Activated CD8-positive, alpha-beta memory T cell treated with anti-CD3 and anti-CD28 coated beads, Interleukin-2, amount 50 U/mL, for 1 hour (primary cell): ENCODE data around the gene PDZRN3.
"Not testable (repeated sequence)": the region's sequence is repeated elsewhere in the genome, so short reads cannot be mapped to it uniquely, and the experiment has no call there.

Source experiments
- DNase-seq: peaks from one replicate; pipeline ENCODE4 v3.0.0-alpha.2; 2020; ENCODE audit errors: extremely low read depth

The PDZRN3 gene

DNA sequence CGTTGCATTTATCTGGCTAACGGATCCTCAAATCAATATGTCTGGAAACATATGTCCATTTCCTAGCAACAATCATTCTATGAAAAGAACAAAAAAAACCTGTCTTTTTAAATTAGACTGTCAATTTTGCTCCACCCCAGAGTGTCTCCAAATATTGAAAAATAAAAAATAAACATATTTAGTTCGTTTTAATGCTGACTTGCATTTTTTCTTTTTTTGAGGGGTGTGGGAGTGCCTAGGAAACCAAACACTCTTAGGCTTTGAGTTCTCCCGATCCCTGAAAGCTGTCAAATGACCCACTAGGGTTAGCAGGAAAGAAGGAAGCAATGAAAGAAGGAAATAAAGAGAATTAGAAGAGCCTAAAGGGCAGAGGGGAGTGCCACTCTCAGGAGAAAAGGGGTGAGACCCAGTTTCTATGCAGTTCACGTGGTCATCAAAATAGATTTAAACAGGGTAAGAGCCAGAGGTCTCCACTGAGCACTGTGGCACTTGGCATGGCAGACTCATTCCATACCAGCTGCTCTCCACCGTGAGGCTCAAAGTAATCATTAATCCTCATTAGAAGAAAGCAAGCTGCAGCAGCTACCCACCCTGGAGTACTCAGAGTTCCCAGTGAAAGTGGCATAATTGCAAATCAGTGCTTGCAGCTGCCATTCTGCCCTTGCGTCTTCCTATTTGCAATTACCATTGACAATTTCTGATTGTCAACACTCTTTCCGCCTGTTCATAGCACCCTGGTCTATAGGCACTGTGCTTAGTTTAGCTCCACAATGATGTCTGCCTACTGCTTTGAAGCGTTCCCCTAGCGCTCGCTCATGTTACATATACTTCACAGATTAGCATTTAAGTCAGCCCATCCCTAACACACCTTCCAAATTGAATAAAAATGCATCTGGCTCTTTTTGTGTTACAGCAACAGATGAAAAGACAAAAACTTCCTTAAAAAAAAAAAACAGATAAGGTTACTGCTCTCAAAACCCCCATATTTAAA, 32.3 kb downstream of the PDZRN3 start:
- DNase-seq = no peak

DNA sequence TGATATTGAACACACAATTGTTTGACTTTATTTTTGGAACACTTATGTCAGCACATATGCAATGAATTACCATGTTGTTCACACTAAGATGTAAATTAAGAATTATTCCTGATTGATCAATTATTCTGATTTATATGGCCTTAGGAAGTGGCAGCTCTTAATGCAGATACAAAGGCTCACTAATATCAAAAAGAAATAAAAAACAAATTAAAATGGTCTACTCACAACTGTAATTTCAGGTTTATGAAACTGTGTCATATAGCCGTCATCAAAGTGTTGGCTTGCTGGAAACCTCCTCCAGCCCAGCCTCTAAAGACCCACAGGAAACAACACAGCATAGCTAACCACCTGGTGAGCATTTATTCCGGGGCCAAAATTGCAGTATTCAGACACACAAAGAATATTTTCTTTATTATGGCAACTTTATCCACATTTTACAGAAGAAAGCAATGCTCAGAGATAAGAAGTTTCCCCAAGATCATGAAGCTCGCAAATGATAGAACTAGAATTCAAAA, 33.4 kb downstream of the PDZRN3 start:
- no peak for DNase-seq

DNA sequence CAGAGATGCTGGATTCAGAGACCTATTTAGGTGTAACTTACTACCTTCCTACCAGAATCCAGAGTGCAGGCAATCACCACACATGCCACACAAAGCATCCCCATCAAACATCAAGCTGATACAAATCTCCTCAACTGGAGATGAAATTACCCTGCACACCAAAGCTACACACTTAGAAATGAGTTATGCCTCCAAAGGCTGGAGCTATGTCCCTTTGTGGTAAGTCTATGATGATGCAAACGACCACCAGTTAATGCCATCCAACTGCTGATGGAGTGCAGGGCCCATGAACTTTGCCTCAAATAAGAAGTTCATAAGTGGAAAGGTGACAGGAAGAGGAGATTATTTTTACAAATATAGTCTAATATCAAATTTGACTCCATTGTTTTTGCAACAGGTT, 38.1 kb downstream of the PDZRN3 start:
- DNase-seq = no peak

DNA sequence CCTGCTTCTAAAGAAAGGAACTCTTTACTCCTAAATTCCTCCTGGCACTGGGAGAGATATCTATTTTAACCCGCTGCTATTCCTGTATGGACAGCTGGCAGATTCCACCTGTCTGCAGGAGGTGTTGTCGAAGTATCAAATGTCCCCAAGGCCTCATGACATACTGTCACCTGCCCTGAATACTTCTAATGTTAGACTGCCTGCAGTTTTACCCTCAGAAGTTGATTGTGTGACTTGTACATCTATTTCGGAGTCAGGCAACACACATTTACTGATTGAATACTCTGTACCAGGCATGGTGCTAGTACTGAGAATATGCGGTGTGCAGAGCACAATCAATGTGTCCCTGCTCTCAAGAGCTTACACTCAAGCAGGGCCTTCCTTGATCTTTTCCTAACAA, 38.6 kb downstream of the PDZRN3 start:
- no peak for DNase-seq

DNA sequence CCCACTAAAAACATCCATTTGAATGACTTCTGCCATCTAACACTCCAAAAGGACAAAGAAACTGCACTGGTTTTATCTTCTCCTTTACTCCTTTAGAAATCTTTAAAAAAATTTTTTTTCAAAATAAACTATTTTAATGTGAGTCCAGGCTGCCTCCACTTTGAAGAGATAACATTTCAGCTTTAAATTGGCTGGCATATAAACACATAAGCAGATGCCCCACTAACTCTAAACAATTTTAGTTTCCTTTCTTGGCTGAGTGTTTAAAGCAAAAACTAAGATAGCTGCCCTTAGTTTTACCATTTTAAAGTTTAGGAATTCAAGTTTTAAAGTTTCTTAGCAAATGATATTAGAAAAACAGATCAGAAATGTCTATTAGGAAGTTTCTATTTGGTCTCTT, 39.9 kb downstream of the PDZRN3 start:
- no peak for DNase-seq

DNA sequence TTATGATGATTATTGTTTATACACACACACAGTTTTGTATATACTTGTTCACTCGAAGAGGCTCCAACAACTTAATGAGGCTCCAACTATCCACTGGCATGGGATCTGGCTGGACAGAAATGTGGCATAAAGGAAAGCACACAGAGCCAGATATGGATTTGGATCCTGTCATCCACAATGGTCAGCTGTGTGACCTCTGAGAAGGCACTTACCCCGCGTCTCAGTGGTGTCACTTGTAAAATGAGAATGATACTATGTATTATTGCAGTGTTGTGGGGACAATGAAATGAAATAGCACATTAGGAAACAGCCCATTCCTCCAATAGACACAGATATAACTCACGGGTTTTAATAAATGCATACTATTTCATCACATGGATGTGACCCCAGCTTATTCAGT, 42.2 kb downstream of the PDZRN3 start:
- DNase-seq = no peak

DNA sequence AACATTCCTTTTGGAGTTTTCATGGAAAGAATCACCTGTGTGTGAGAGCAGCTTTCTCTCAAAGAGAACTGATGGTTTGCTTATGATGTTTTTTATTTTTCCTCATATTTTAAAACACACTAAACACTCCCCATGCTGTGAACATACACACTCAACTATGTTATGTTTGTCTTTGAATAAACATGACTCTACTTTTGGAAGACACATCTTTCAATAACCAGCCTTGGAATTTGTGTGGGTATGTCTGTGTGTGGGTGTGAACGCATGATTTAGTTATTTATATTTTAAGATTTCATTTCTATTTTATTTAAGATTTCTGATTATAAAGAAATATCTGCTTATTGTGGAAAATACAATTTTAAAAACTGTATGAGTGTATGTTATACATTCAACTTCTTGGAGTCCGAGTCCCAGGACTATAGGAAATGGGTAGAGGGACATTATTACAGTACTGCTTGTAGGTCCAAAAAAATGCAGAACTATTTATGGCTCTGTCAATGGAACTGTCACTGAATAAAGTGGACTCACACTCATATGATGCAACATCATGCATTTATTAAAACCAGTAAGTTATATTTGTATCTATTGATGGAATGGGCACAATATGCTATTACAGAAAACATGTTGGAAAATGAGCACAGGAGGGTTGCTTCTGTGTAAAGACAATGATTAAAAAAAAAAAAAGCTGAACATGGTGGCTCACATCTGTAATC, 43.5 kb downstream of the PDZRN3 start:
- no peak for DNase-seq

DNA sequence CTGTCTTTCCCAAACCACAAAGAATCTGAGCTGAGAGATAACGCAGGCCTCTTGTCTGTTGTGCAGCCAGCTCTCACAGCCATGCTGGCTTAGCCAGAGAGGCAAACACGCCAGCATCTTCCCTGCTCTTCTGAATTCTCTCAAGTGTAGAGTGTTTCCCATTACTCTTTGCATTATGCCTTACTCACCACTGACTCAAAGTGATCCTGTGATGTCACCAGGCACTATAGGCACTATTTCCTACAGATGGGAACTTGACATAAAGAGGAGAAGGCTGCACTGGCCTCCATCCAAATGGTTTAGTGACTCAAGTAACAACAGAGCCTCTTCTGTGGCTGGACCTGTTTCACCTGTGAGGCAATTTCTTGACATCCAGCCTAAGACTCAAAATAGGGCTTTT, 44.4 kb downstream of the PDZRN3 start:
- no peak for DNase-seq

DNA sequence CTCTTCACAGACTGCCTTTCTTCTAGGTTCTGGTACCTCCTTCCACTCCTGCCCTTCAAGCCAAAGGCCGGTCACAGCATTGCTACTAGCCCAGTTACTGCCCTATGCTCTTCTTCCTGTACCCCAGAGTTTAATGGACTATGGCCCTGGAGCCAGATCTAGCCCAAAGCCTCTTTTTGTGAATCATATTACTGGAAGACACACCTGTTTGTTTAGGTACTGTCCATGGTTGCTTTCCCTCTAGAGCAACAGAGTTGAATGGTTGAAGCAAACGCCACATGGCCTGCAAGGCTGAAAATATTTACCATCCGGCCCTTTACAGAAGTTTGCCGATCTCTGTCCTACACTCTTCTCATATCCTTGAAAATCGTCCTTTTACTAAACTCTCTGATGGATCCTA, 47.0 kb downstream of the PDZRN3 start:
- no peak for DNase-seq

DNA sequence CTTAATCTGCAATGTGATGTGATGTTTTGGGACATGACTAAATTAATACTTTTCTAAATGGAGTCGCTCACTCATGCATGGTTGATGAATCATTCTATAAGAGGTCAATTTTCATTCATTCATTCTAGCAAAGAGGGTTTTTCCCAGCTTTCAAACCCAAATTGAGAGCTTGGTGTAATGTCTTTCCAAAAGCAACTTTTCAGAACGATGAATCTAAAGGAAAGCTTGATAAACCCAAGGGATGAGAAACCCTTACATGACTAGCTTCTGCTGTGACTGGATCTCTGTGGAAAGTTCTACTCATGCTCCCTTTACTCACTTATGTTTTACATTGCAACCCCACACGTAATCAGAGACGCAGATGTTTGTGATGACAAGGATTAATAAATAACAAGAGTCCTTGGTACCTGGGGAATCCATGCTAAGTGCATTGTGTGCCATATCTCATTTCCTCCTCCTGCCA, 47.7 kb downstream of the PDZRN3 start:
- DNase-seq = no peak

DNA sequence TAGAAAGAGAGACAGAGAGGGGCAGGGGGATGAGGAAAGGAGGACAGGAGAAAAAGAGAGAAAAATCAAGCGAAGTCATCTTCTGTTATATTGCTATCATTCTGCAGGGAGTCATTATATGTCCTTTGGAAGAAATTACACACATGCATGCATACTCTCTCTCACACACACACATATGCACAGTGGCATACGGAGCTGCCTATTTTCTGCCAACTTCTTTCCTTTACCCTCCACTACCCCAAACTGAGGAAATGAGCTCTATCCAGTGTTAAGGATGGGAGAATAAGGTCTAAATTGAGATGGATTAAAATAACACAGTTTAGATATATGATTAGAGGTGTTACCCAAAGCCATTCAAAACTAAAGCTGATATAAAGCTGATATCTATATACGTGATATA, 48.8 kb downstream of the PDZRN3 start:
- DNase-seq = no peak

DNA sequence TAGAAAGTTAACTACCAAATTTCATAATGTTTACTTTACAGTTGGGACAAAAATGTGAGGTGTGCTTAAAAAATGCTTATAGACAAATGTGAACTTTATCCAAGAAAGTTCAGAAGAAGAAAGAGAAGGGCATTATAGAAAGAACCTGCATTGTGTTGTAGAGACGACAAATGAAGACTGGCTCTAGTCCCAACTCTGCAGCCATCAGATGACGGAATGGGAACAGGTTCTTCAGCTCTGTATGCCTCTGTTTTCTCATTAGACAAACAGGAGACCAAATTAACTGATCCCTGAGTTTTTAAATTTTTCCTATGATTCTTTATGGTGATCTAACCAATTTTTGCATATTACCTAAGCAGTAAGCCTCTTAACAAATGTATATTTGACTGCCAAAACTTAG, 49.2 kb downstream of the PDZRN3 start:
- no peak for DNase-seq

DNA sequence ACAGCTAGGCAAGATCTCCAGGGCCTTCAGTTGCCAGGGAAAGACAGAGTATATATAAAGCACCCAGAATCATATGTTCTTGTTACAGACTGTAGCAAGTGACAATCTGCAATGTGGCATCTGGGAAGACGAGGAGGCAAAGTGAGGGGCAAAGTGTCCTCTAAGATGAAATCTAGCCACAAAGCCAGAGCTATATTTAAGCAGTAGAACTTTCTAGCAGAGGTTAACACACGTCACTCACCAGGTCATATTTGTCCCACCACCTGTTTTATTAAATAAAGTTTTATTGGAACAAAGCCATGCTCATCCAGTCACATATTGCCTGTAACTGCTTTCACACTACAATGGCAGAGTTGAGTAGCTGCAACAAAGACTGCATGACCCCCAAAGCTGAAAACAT, 51.5 kb downstream of the PDZRN3 start:
- DNase-seq = no peak

DNA sequence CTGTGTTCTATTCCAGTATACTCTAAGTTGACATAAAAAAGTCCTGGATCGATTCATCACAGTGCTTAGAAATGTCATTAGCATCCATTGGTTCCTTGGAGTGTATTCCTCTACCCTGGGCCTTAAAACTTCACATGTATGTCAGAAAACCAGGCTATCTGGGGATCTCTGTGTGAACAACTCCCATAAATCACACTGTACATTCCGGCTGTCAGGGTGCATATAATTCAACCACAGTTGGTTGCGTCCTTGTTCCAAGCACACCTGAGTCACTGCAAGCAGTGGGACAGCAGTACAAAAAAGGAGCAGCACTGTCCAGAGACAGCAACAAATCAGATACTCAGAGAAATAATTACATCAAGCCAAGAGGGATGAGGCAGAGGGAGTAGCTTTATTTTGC, 52.4 kb downstream of the PDZRN3 start:
- DNase-seq = no peak

DNA sequence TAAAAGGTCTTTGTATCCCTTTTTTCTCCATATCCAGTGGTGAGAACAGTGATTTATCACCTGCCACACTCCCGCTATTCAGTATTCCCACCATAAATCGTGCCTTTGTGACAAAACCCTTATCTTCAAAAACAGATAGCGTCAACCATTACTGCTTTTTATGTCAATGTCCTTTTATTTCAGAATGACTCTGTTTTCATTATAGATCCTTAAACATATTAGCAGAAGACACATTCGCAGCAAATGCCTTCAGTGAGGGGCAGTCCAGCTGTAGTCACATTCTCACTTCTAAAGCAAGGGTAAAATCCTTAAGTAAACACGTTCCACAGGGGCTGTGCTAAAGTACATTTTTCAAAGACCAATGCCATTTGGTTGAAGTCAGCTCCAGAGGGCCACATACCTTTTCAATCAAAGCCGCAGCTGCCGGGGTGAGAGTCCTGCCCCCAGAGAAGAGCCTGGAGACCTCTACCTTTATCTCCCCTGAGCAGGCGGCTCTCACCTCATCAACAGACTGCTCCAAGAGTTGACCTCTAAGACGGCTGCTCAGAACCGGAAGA, 53.4 kb downstream of the PDZRN3 start:
- no peak for DNase-seq

DNA sequence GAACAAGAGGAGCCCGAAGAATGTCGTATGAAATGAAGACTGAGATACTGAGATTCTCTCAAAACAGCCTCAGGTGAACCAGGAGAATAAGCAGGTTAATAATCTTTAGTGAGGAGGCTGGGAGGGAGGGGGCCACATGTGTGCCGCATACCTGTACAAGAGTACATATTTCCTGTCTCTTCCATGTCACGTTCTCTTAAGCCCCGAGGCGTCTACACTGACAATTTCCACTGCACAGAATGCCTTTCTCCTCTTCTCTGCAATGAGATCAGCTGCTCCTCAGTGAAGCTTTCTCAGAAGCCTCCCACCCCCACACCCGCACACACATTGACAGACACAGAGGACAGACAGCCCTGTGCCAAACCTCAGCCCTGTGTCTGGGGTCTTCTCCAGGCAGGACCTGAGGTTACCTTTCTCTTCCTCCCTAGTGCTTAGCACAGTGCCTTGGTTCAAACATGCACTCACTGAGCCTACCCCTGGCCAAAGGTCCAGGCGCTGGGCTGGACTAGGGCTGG, 55.4 kb downstream of the PDZRN3 start:
- no peak for DNase-seq

DNA sequence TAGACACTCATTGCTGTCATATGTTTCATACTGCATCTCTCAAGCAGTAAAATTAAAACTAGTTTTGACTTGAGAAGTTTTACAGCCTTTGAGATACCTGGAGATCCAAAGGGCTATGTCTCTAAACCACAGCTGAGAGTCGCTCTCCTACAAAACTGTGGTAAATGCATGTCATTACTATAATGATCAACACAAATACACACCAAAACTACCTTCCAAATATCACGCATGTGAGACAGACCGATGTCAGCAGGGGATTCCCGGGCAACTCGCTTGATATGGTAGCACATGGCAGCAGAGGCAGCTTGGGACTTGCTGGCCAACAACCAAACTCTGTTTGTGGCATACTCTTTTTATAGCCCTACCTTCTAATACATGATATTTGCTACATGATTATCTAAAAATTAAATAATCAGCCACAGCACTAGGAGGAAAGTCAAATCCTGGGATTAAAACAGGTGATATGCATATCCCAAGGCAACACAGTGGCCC, 56.3 kb downstream of the PDZRN3 start:
- no peak for DNase-seq

DNA sequence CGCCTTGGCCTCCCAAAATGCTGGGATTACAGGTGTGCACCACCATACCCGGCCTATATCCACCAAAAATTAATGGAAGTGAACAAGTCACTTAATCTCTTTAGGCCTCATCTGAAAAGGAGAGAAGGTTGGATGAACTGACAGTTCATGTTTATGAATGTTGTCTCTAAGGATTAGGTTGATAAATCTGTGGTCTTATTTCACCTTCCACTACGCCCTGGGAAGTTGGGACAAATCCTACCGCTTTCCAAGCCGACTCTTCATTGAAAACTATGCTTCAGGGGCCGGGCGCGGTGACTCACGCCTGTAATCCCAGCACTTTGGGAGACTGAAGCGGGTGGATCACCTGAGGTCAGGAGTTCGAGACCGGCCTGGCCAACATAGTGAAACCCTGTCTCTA, 59.4 kb downstream of the PDZRN3 start:
- DNase-seq = not testable (repeated sequence)

DNA sequence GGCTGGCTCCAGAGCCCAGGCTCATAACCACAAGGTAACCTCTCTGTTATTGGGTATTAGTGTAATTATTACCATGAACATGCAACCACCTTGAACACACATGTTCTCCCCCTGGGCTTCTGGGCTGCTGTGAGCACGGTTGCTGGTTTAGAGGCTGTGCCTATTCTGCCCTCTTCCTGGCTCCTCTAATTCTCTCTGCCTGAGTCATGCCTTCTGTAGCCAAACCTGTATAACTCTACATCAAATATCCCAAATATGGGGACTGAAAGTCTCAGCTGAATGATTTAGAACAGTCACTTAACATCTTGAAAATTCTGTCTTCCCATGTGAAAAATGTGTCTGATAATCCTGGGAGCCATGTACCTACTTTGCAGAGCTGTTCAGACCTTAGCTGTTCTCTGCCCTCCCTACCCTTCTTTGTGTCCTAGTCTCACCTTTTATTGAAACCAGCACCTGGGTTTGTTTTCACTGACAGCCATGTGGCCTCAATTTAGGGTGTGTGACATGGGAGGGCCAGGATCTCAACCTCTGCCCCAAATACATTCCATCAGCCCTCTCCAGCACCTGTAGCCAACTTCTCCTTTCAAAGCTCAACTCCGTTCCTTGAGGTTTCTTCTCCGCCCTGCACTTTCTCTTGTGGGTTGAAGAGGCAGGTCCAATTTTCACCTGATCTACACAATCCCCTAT, 60.7 kb downstream of the PDZRN3 start:
- no peak for DNase-seq

DNA sequence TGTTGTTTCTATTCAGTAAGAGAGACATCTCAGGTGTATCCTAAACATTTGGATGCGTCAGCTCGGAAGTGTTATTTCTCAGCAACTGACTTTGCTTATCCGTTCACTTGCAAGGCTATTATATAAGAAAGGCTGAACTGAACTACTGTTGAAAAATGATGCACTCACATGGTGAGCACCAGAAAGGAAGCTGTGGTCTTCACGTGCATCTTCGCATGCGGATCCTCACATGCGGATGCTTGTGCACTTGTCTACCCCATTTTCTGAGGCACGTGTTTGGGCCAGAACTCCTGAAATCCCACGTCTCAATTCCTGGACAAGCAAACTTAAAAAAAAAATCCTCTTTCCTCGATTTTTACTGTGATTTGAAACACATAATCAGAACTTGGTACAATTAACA, 63.2 kb downstream of the PDZRN3 start:
- DNase-seq = no peak

DNA sequence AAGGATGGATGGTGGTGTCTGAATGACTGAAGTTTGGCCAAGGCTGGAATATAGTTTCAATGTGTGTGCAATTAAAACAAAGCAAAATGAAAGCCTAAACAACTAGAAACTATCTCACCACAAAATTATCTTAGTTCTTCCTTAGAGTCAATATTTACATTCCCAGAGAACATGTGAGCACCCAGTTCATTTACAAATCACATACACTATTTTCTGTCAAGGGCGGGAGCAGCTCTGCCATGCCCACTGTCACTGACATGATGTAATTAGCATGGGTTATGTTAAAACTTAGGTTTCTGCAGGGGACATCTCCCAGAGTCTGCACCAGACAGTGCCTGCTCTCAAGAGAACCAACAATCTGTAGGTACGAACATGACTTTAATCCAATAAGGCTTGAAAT, 65.0 kb downstream of the PDZRN3 start:
- DNase-seq = no peak

DNA sequence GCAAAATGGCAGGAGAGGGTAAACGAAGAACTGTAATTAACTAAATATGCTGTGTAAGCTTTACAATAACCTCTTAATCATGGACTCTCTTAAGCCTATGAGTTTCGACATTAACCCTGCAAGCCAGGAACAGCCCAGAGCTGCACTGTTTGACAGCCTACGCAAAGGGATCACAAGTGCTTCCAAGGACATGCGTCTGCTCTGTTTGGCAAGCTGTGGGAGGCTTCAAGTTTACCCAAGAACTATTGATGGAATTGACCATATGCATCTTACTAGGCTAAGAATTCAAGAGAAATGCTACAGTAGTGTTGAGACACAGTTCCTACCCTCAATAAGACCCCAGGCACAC, 66.0 kb downstream of the PDZRN3 start:
- no peak for DNase-seq
